Activated effector memory CD4-positive, alpha-beta T cell treated with anti-CD3 and anti-CD28 coated beads, Interleukin-2, amount 50 U/mL, for 16 hours (primary cell): ENCODE measurements around the gene SPOCK3.

ENCODE experiments used
- DNase-seq: peaks from one replicate; pipeline ENCODE4 v3.0.0-alpha.2; 2020

Gene SPOCK3

GRCh38 chr4:167171928-167172327 is 62.4 kb downstream of the SPOCK3 start:
- DNase-seq = no peak

- DNase-seq = no peak
Measured at GRCh38 chr4:167168611-167169010, 65.7 kb downstream of the SPOCK3 start.

- DNase-seq = no peak
Measured at GRCh38 chr4:167150587-167150986, 83.7 kb downstream of the SPOCK3 start.

- no peak for DNase-seq
Measured at GRCh38 chr4:167144605-167145004, 89.7 kb downstream of the SPOCK3 start.

GRCh38 chr4:167143018-167143417 is 91.3 kb downstream of the SPOCK3 start:
- no peak for DNase-seq

GRCh38 chr4:167136270-167136669 is 98.0 kb downstream of the SPOCK3 start:
- no peak for DNase-seq

GRCh38 chr4:167129146-167129545 is 105.1 kb downstream of the SPOCK3 start:
- no peak for DNase-seq

- no peak for DNase-seq
Measured at GRCh38 chr4:167119392-167119791, 114.9 kb downstream of the SPOCK3 start.

GRCh38 chr4:167117273-167117672 is 117.0 kb downstream of the SPOCK3 start:
- DNase-seq = no peak

- no peak for DNase-seq
Measured at GRCh38 chr4:167114416-167114971, 119.8 kb downstream of the SPOCK3 start.

- DNase-seq = no peak
Measured at GRCh38 chr4:167111622-167112021, 122.7 kb downstream of the SPOCK3 start.

- DNase-seq = no peak
Measured at GRCh38 chr4:167111092-167111491, 123.2 kb downstream of the SPOCK3 start.

- DNase-seq = no peak
Measured at GRCh38 chr4:167109859-167110258, 124.4 kb downstream of the SPOCK3 start.

- DNase-seq = no peak
Measured at GRCh38 chr4:167105857-167106256, 128.4 kb downstream of the SPOCK3 start.

GRCh38 chr4:167102475-167102874 is 131.8 kb downstream of the SPOCK3 start:
- no peak for DNase-seq

- DNase-seq = no peak
Measured at GRCh38 chr4:167101035-167101434, 133.3 kb downstream of the SPOCK3 start.

- no peak for DNase-seq
Measured at GRCh38 chr4:167100120-167100519, 134.2 kb downstream of the SPOCK3 start.

- no peak for DNase-seq
Measured at GRCh38 chr4:167088115-167088514, 146.2 kb downstream of the SPOCK3 start.

GRCh38 chr4:167084321-167084720 is 150.0 kb downstream of the SPOCK3 start:
- DNase-seq = no peak

GRCh38 chr4:167079762-167080161 is 154.5 kb downstream of the SPOCK3 start:
- DNase-seq = no peak

- DNase-seq = no peak
Measured at GRCh38 chr4:167052631-167053091, 181.6 kb downstream of the SPOCK3 start.

- no peak for DNase-seq
Measured at GRCh38 chr4:167049257-167049656, 185.0 kb downstream of the SPOCK3 start.

- DNase-seq = no peak
Measured at GRCh38 chr4:167041524-167041923, 192.8 kb downstream of the SPOCK3 start.

- no peak for DNase-seq
Measured at GRCh38 chr4:167035390-167035789, 198.9 kb downstream of the SPOCK3 start.

GRCh38 chr4:167034983-167035382 is 199.3 kb downstream of the SPOCK3 start:
- DNase-seq = no peak

GRCh38 chr4:167032871-167033270 is 201.4 kb downstream of the SPOCK3 start:
- DNase-seq = no peak
